ENCODE measurements around the gene PLPP1.

Gene PLPP1

GRCh38 chr5:55470282-55470681 lies 64.5 kb downstream of the PLPP1 start:
- no peaks in the 10 kb centered on the region for H3K27me3 ChIP-seq (ENCODE audit: insufficient read depth, low read length)
- H3K36me3 ChIP-seq (ENCODE audit: insufficient read depth, low read length), result peaks cover 22% of the 10 kb centered on the region; the same call in 1 of the 2 replicates
- H3K4me3 ChIP-seq (ENCODE audit: low read length), result no peak overlapping the region
- no peaks in the 10 kb centered on the region for H3K9me3 ChIP-seq (ENCODE audit: insufficient read depth, low read depth, low read length)
- peaks cover 4% of the 10 kb centered on the region; the same call in 1 of the 2 replicates for H3K4me1 ChIP-seq (ENCODE audit: insufficient read depth, low read length)
- H3K27ac ChIP-seq (ENCODE audit: low read depth, low read length), result no peak overlapping the region
- no peak overlapping the region for H3K9ac ChIP-seq (ENCODE audit: low read depth, low read length)
- WGBS, result 92% methylated on average over 1 of the region's 1 CpG

- peaks cover 23% of the 10 kb centered on the region for H3K36me3 ChIP-seq (ENCODE audit: insufficient read depth, low read length)
- no peak overlapping the region for H3K4me3 ChIP-seq (ENCODE audit: low read length)
- no peaks in the 10 kb centered on the region for H3K27me3 ChIP-seq (ENCODE audit: insufficient read depth, low read length)
- H3K27ac ChIP-seq (ENCODE audit: low read depth, low read length), result no peak overlapping the region
- no peaks in the 10 kb centered on the region for H3K9me3 ChIP-seq (ENCODE audit: insufficient read depth, low read depth, low read length)
- H3K4me1 ChIP-seq (ENCODE audit: insufficient read depth, low read length), result peaks cover 4% of the 10 kb centered on the region; the same call in 1 of the 2 replicates
- no peak overlapping the region for H3K9ac ChIP-seq (ENCODE audit: low read depth, low read length)
Measured at GRCh38 chr5:55469839-55470238, 64.9 kb downstream of the PLPP1 start.

GRCh38 chr5:55467862-55468551 lies 66.8 kb downstream of the PLPP1 start:
- no peaks in the 10 kb centered on the region for H3K27me3 ChIP-seq (ENCODE audit: insufficient read depth, low read length)
- no peak overlapping the region for H3K9ac ChIP-seq (ENCODE audit: low read depth, low read length)
- no peaks in the 10 kb centered on the region for H3K9me3 ChIP-seq (ENCODE audit: insufficient read depth, low read depth, low read length)
- no peak overlapping the region for H3K27ac ChIP-seq (ENCODE audit: low read depth, low read length)
- no peak overlapping the region for H3K4me3 ChIP-seq (ENCODE audit: low read length)
- peaks cover 4% of the 10 kb centered on the region; the same call in 1 of the 2 replicates for H3K4me1 ChIP-seq (ENCODE audit: insufficient read depth, low read length)
- peaks cover 30% of the 10 kb centered on the region for H3K36me3 ChIP-seq (ENCODE audit: insufficient read depth, low read length)
- WGBS, result 95% methylated on average over 5 of the region's 5 CpGs

- H3K27ac ChIP-seq (ENCODE audit: low read depth, low read length), result no peak overlapping the region
- H3K9me3 ChIP-seq (ENCODE audit: insufficient read depth, low read depth, low read length), result no peaks in the 10 kb centered on the region
- H3K9ac ChIP-seq (ENCODE audit: low read depth, low read length), result no peak overlapping the region
- no peak overlapping the region for H3K4me3 ChIP-seq (ENCODE audit: low read length)
- H3K36me3 ChIP-seq (ENCODE audit: insufficient read depth, low read length), result peaks cover 32% of the 10 kb centered on the region
- H3K27me3 ChIP-seq (ENCODE audit: insufficient read depth, low read length), result no peaks in the 10 kb centered on the region
- peaks cover 25% of the 10 kb centered on the region; the same call in 1 of the 2 replicates for H3K4me1 ChIP-seq (ENCODE audit: insufficient read depth, low read length)
- WGBS, result 94% methylated on average over 3 of the region's 3 CpGs
Measured at GRCh38 chr5:55463613-55464012, 71.2 kb downstream of the PLPP1 start.

- no peaks in the 10 kb centered on the region for H3K27me3 ChIP-seq (ENCODE audit: insufficient read depth, low read length)
- peaks cover 25% of the 10 kb centered on the region; the same call in 1 of the 2 replicates for H3K4me1 ChIP-seq (ENCODE audit: insufficient read depth, low read length)
- peaks cover 7% of the 10 kb centered on the region; the same call in 1 of the 2 replicates for H3K36me3 ChIP-seq (ENCODE audit: insufficient read depth, low read length)
- H3K9me3 ChIP-seq (ENCODE audit: insufficient read depth, low read depth, low read length), result no peaks in the 10 kb centered on the region
- no peak overlapping the region for H3K4me3 ChIP-seq (ENCODE audit: low read length)
- no peak overlapping the region for H3K9ac ChIP-seq (ENCODE audit: low read depth, low read length)
- WGBS, result 71% methylated on average over 1 of the region's 2 CpGs
- H3K27ac ChIP-seq (ENCODE audit: low read depth, low read length), result no peak overlapping the region
Measured at GRCh38 chr5:55459572-55459971, 75.2 kb downstream of the PLPP1 start.

- H3K9me3 ChIP-seq (ENCODE audit: insufficient read depth, low read depth, low read length), result no peaks in the 10 kb centered on the region
- H3K36me3 ChIP-seq (ENCODE audit: insufficient read depth, low read length), result no peaks in the 10 kb centered on the region
- WGBS, result 97% methylated on average over 3 of the region's 3 CpGs
- no peaks in the 10 kb centered on the region for H3K27me3 ChIP-seq (ENCODE audit: insufficient read depth, low read length)
- no peak overlapping the region for H3K4me3 ChIP-seq (ENCODE audit: low read length)
- H3K4me1 ChIP-seq (ENCODE audit: insufficient read depth, low read length), result peaks cover 24% of the 10 kb centered on the region
- H3K9ac ChIP-seq (ENCODE audit: low read depth, low read length), result no peak overlapping the region
- no peak overlapping the region for H3K27ac ChIP-seq (ENCODE audit: low read depth, low read length)
Measured at GRCh38 chr5:55456216-55456895, 78.4 kb downstream of the PLPP1 start.

- Histone ChIP-seq H3K36me3 (ENCODE audit: insufficient read depth, low read length) (no peaks in the 10 kb centered on the region), H3K9ac (ENCODE audit: low read depth, low read length) (no peak overlapping the region), H3K27ac (ENCODE audit: low read depth, low read length) (no peak overlapping the region), H3K9me3 (ENCODE audit: insufficient read depth, low read depth, low read length) (no peaks in the 10 kb centered on the region), H3K4me1 (ENCODE audit: insufficient read depth, low read length) (peaks cover 13% of the 10 kb centered on the region), H3K27me3 (ENCODE audit: insufficient read depth, low read length) (no peaks in the 10 kb centered on the region), H3K4me3 (ENCODE audit: low read length) (no peak overlapping the region)
- 95% methylated on average over 1 of the region's 2 CpGs for WGBS
Measured at GRCh38 chr5:55454282-55454681, 80.5 kb downstream of the PLPP1 start.

GRCh38 chr5:55453211-55453610 lies 81.6 kb downstream of the PLPP1 start:
- no peaks in the 10 kb centered on the region for H3K9me3 ChIP-seq (ENCODE audit: insufficient read depth, low read depth, low read length)
- 95% methylated on average over 1 of the region's 1 CpG for WGBS

GRCh38 chr5:55451976-55452375 lies 82.8 kb downstream of the PLPP1 start:
- WGBS, result 96% methylated on average over 2 of the region's 2 CpGs

More at GRCh38 chr5:55453211-55453610, 81.6 kb downstream of the PLPP1 start:
- Histone ChIP-seq H3K36me3 (ENCODE audit: insufficient read depth, low read length) (no peaks in the 10 kb centered on the region), H3K27me3 (ENCODE audit: insufficient read depth, low read length) (no peaks in the 10 kb centered on the region), H3K4me3 (ENCODE audit: low read length) (no peak overlapping the region), H3K9ac (ENCODE audit: low read depth, low read length) (no peak overlapping the region), H3K4me1 (ENCODE audit: insufficient read depth, low read length) (peaks cover 10% of the 10 kb centered on the region), H3K27ac (ENCODE audit: low read depth, low read length) (no peak overlapping the region)

GRCh38 chr5:55450050-55450765 lies 84.6 kb downstream of the PLPP1 start:
- Histone ChIP-seq H3K36me3 (ENCODE audit: insufficient read depth, low read length) (no peaks in the 10 kb centered on the region; the same call in 1 of the 2 replicates), H3K4me3 (ENCODE audit: low read length) (no peak overlapping the region), H3K9me3 (ENCODE audit: insufficient read depth, low read depth, low read length) (no peaks in the 10 kb centered on the region), H3K9ac (ENCODE audit: low read depth, low read length) (no peak overlapping the region), H3K27ac (ENCODE audit: low read depth, low read length) (no peak overlapping the region), H3K27me3 (ENCODE audit: insufficient read depth, low read length) (no peaks in the 10 kb centered on the region), H3K4me1 (ENCODE audit: insufficient read depth, low read length) (peaks cover 14% of the 10 kb centered on the region)
- WGBS, result 88% methylated on average over 4 of the region's 4 CpGs

More at GRCh38 chr5:55451976-55452375, 82.8 kb downstream of the PLPP1 start:
- Histone ChIP-seq H3K9me3 (ENCODE audit: insufficient read depth, low read depth, low read length) (no peaks in the 10 kb centered on the region), H3K36me3 (ENCODE audit: insufficient read depth, low read length) (no peaks in the 10 kb centered on the region; the same call in 1 of the 2 replicates), H3K9ac (ENCODE audit: low read depth, low read length) (no peak overlapping the region), H3K4me1 (ENCODE audit: insufficient read depth, low read length) (peaks cover 12% of the 10 kb centered on the region), H3K4me3 (ENCODE audit: low read length) (no peak overlapping the region), H3K27ac (ENCODE audit: low read depth, low read length) (no peak overlapping the region), H3K27me3 (ENCODE audit: insufficient read depth, low read length) (no peaks in the 10 kb centered on the region)

All from HUES64 (cell line).